ENCODE data around the gene ARL15. TPM values are rescaled to one million over a fixed set of nuclear protein-coding genes. Genes with fewer than 3 reads are reported as not detected.

ARL15 gene
- total and polyA plus RNA-seq, 2 donors (not counting 3 experiments of a cell fraction or from before 2014, with no cell fraction given): 11.9 to 24.4 TPM

- Histone ChIP-seq H3K4me3 (replicated peaks in 1 of 3; ENCODE audit: insufficient read depth in 1 of 3, low read depth in 1 of 3, low read length in 3 of 3) (no peak overlapping the region), H3K4me2 (ENCODE audit: insufficient read depth, low read length) (no peak overlapping the region), H3K9me3 (replicated peaks; ENCODE audit: control insufficient read depth, insufficient read depth, low read length) (no peaks in the 10 kb centered on the region), H2AFZ (ENCODE audit: low read depth, low read length) (no peak overlapping the region), H3K27ac (ENCODE audit: insufficient read depth, low read depth, low read length) (no peak overlapping the region), H3K4me1 (ENCODE audit: control insufficient read depth, extremely low read depth, insufficient read depth, low read length) (no peaks in the 10 kb centered on the region), H3K9ac (replicated peaks; ENCODE audit: extremely low read depth, insufficient read depth, low read length) (no peak overlapping the region), H3K9me1 (replicated peaks; ENCODE audit: control insufficient read depth, extremely low read depth, insufficient read depth, low read length) (no peaks in the 10 kb centered on the region), H3K79me2 (ENCODE audit: control insufficient read depth, insufficient read depth, low read length) (no peaks in the 10 kb centered on the region), H3K27me3 (ENCODE audit: control insufficient read depth in 2 of 2, insufficient read depth in 2 of 2, low read length in 2 of 2) (no peaks in the 10 kb centered on the region), H3K36me3 (ENCODE audit: control insufficient read depth in 2 of 2, extremely low read depth in 1 of 2, insufficient read depth in 2 of 2, low read length in 2 of 2) (no peaks in the 10 kb centered on the region), H4K20me1 (replicated peaks; ENCODE audit: control insufficient read depth, extremely low read depth, insufficient read depth, low read length) (no peaks in the 10 kb centered on the region)
- TF ChIP-seq FOS (IDR thresholded peaks at IDR 0.05; ENCODE audit: borderline replicate concordance, insufficient read depth, low read length) (no peak), JUN (IDR thresholded peaks at IDR 0.05; ENCODE audit: borderline replicate concordance, insufficient read depth, insufficient read length, low read depth) (no peak), MYC (IDR thresholded peaks at IDR 0.05; ENCODE audit: low read depth, low read length) (no peak), GATA2 (IDR thresholded peaks at IDR 0.05; ENCODE audit: insufficient read depth, insufficient read length, low read depth, low read length) (no peak), POLR2AphosphoS5 (IDR thresholded peaks at IDR 0.05; ENCODE audit: insufficient read depth, low read depth, low read length) (no peak), POLR2A (IDR thresholded peaks at IDR 0.05; ENCODE audit: low read depth, low read length) (no peak), EZH2 (IDR thresholded peaks at IDR 0.05; ENCODE audit: borderline replicate concordance, low read depth, low read length, severe bottlenecking) (no peak), MAX (IDR thresholded peaks at IDR 0.05; ENCODE audit: insufficient read depth, insufficient read length) (no peak)
- TF ChIP-seq, protein P1, sequence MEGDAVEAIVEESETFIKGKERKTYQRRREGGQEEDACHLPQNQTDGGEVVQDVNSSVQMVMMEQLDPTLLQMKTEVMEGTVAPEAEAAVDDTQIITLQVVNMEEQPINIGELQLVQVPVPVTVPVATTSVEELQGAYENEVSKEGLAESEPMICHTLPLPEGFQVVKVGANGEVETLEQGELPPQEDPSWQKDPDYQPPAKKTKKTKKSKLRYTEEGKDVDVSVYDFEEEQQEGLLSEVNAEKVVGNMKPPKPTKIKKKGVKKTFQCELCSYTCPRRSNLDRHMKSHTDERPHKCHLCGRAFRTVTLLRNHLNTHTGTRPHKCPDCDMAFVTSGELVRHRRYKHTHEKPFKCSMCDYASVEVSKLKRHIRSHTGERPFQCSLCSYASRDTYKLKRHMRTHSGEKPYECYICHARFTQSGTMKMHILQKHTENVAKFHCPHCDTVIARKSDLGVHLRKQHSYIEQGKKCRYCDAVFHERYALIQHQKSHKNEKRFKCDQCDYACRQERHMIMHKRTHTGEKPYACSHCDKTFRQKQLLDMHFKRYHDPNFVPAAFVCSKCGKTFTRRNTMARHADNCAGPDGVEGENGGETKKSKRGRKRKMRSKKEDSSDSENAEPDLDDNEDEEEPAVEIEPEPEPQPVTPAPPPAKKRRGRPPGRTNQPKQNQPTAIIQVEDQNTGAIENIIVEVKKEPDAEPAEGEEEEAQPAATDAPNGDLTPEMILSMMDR (IDR thresholded peaks at IDR 0.05; ENCODE audit: extremely low read depth in 1 of 2, insufficient read depth in 1 of 2, low read depth in 1 of 2, low read length in 2 of 2): no peak
- intact Hi-C loops (cut with micrococcal nuclease) (no loop called here), dilution Hi-C loops (cut with MboI; ENCODE audit: extremely low pct_ligation_motif_present, low sequenced_read_pairs) (no loop called here)
- no TSS peak for BruUV-seq (replicated peaks)
- ChIA-PET POLR2A (no interaction called here), CTCF (no interaction called here)
- FAIRE-seq (no peak), DNase-seq (ENCODE audit: low read depth, low spot score) (no peak)
These were observed 150.5 kb downstream of the ARL15 start for GRCh38 chr5:54159893-54160195.

All from endothelial cell of umbilical vein (primary cell).